Astrocyte (in vitro differentiated cells and primary cell): ENCODE results near the gene ZBTB21.

Experiments
- EZH2 ChIP-seq: IDR thresholded peaks from 2 replicates; pipeline ENCODE4 v1.6.1; 2012; ENCODE audit warnings: mild to moderate bottlenecking, low read length, inconsistent platforms; ENCODE audit not compliant: insufficient read depth
- TF ChIP-seq, protein P1 (sequence below): IDR thresholded peaks from 2 replicates; pipeline ENCODE4 v1.5.1; 2011; ENCODE audit warnings: low read depth, mild to moderate bottlenecking, inconsistent platforms, low read length, moderate library complexity; ENCODE audit not compliant: insufficient read depth

DNA sequence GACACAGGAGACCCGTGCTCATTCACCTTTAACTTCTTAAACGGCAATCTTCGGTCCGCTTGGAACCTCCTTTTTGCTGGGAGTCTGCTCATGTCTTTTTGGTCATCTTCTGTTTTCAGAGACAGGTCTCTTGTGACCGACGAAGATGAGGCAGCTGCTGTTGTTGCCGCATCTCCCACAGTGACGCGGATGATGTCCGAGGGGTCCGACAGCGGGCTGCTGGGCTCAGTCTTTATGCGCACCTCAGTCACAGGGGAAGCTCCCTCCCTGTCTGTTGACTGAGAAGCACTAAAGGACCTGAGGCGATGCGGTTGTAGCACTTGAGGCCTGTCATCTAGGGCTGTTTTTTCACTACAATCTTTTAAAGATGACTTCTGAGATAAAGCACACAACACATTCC lies 17.6 kb downstream of the ZBTB21 start:
- TF ChIP-seq, protein P1, sequence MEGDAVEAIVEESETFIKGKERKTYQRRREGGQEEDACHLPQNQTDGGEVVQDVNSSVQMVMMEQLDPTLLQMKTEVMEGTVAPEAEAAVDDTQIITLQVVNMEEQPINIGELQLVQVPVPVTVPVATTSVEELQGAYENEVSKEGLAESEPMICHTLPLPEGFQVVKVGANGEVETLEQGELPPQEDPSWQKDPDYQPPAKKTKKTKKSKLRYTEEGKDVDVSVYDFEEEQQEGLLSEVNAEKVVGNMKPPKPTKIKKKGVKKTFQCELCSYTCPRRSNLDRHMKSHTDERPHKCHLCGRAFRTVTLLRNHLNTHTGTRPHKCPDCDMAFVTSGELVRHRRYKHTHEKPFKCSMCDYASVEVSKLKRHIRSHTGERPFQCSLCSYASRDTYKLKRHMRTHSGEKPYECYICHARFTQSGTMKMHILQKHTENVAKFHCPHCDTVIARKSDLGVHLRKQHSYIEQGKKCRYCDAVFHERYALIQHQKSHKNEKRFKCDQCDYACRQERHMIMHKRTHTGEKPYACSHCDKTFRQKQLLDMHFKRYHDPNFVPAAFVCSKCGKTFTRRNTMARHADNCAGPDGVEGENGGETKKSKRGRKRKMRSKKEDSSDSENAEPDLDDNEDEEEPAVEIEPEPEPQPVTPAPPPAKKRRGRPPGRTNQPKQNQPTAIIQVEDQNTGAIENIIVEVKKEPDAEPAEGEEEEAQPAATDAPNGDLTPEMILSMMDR = no peak
- no peak for TF ChIP-seq EZH2
